SK-N-SH (cell line): Measurements from ENCODE around the gene FLT4. TPM values are rescaled to one million over a fixed set of nuclear protein-coding genes. Genes with fewer than 3 reads are reported as not detected.

ENCODE experiments used
- CTCF ChIA-PET: fragments of 300-600, 350-600 bp; formaldehyde crosslinking; extraction: SDS; loops from one replicate; lab custom pipeline; 2021; lab: Yijun Ruan, JAX
- POLR2A ChIA-PET: fragments of 350-600 bp; sonication (Branson Sonifier 250); formaldehyde crosslinking; extraction: SDS; loops from one replicate; lab custom pipeline; 2020; ENCODE audit warnings: antibody characterized with exemption, inconsistent platforms; lab: Yijun Ruan, JAX
- DNase-seq: peaks from one replicate; pipeline ENCODE4 v3.0.0; 2012
- H2AFZ ChIP-seq: fragments of 200-600 bp; sonication (generic); 2 replicates; pipeline ENCODE4 v1.8.1; 2016; ENCODE audit warnings: antibody characterized with exemption, mild to moderate bottlenecking, low read depth
- H3F3A ChIP-seq: fragments of 200-600 bp; sonication (generic); replicated peaks from 2 replicates; pipeline ENCODE3; 2016; ENCODE audit warnings: antibody characterized with exemption, mild to moderate bottlenecking; ENCODE audit not compliant: insufficient read depth
- H3K27ac ChIP-seq, 2 experiments: fragments of 200-500 bp in 1 of 2; fragments of 200-600 bp in 1 of 2; sonication (Bioruptor generic) in 1 of 2; sonication (generic), shearing (Covaris generic) in 1 of 2; 2 replicates each; pipeline versions ENCODE4 v1.5.1 to v1.6.1; 2014 to 2016; ENCODE audit warnings: low read depth in 2 of 2, inconsistent platforms in 1 of 2, low read length in 1 of 2, mild to moderate bottlenecking in 1 of 2, mixed read lengths in 1 of 2
- H3K27me3 ChIP-seq: fragments of 200-600 bp; sonication (generic), shearing (Covaris generic); 2 replicates; pipeline ENCODE4 v1.6.1; 2016; ENCODE audit warnings: mixed run types; ENCODE audit not compliant: insufficient read depth
- H3K36me3 ChIP-seq, 2 experiments: fragments of 200-500 bp in 1 of 2; fragments of 200-600 bp in 1 of 2; sonication (Bioruptor generic) in 1 of 2; sonication (generic) in 1 of 2; replicated peaks in 1 of 2; 2 replicates each; pipeline versions ENCODE3 to v1.5.1; 2014 to 2016; ENCODE audit warnings: low read length in 1 of 2, mild to moderate bottlenecking in 1 of 2; ENCODE audit not compliant: insufficient read depth in 2 of 2, control insufficient read depth in 1 of 2
- H3K4me1 ChIP-seq, 2 experiments: fragments of 200-500 bp in 1 of 2; fragments of 200-600 bp in 1 of 2; sonication (Bioruptor generic) in 1 of 2; sonication (generic), shearing (Covaris generic) in 1 of 2; 2 replicates each; pipeline versions ENCODE4 v1.5.1 to v1.6.1; 2014 to 2016; ENCODE audit warnings: low read depth in 1 of 2, low read length in 1 of 2, mixed run types in 1 of 2; ENCODE audit not compliant: insufficient read depth in 2 of 2, control insufficient read depth in 1 of 2
- H3K4me2 ChIP-seq: fragments of 200-600 bp; sonication (generic), shearing (Covaris generic); 2 replicates; pipeline ENCODE4 v1.6.1; 2017; ENCODE audit warnings: mixed run types
- H3K4me3 ChIP-seq, 2 experiments: fragments of 200-500 bp in 1 of 2; fragments of 200-600 bp in 1 of 2; sonication (Bioruptor generic) in 1 of 2; sonication (generic), shearing (Covaris generic) in 1 of 2; 2 replicates each; pipeline versions ENCODE4 v1.5.1 to v1.8.1; 2014 to 2016; ENCODE audit warnings: low read depth in 2 of 2, inconsistent platforms in 1 of 2, low read length in 1 of 2, mild to moderate bottlenecking in 1 of 2, mixed read lengths in 1 of 2, moderate library complexity in 1 of 2
- H3K79me2 ChIP-seq: fragments of 200-600 bp; sonication (generic); 2 replicates; pipeline ENCODE4 v1.8.1; 2017; ENCODE audit warnings: mild to moderate bottlenecking; ENCODE audit not compliant: insufficient read depth
- H3K9ac ChIP-seq: fragments of 200-600 bp; sonication (generic); 2 replicates; pipeline ENCODE4 v1.6.1; 2017; ENCODE audit warnings: mixed run types
- H3K9me2 ChIP-seq: fragments of 200-600 bp; sonication (generic); 2 replicates; pipeline ENCODE4 v1.6.1; 2017; ENCODE audit warnings: mixed run types
- H3K9me3 ChIP-seq: fragments of 200-600 bp; sonication (generic); 2 replicates; pipeline ENCODE4 v1.6.1; 2017; ENCODE audit warnings: mixed run types, mild to moderate bottlenecking, moderate library complexity
- H4K20me1 ChIP-seq: fragments of 200-600 bp; sonication (generic); 2 replicates; pipeline ENCODE4 v1.6.1; 2017; ENCODE audit warnings: mild to moderate bottlenecking, mixed run types; ENCODE audit not compliant: insufficient read depth
- CHD2 ChIP-seq: fragments of 150-350 bp; IDR thresholded peaks from 2 replicates; pipeline ENCODE4 v1.6.1; 2018; ENCODE audit warnings: low read length; ENCODE audit not compliant: partially characterized antibody
- CTCF ChIP-seq: fragments of 200-600 bp; sonication (generic); IDR thresholded peaks from 2 replicates; pipeline ENCODE4 v1.6.1; 2017; ENCODE audit warnings: antibody characterized with exemption, mild to moderate bottlenecking, moderate library complexity
- FOSL2 ChIP-seq: IDR thresholded peaks from 2 replicates; pipeline ENCODE4 v1.4.0; 2012; ENCODE audit warnings: low read depth, mild to moderate bottlenecking, moderate library complexity, borderline replicate concordance
- FOXJ3 ChIP-seq: sonication (generic); formaldehyde crosslinking; IDR thresholded peaks from 2 replicates; pipeline ENCODE4 v1.5.1; 2020; ENCODE audit warnings: mild to moderate bottlenecking, missing genetic modification reagents
- IRF3 ChIP-seq: fragments of 150-350 bp; IDR thresholded peaks from 2 replicates; pipeline ENCODE4 v1.6.1; 2016; ENCODE audit warnings: mild to moderate bottlenecking, low read depth, low read length
- PBX3 ChIP-seq: IDR thresholded peaks from 2 replicates; pipeline ENCODE4; 2012
- RCOR1 ChIP-seq: fragments of 150-350 bp; IDR thresholded peaks from 2 replicates; pipeline ENCODE4 v1.6.1; 2017; ENCODE audit warnings: antibody characterized with exemption, low read length
- USF1 ChIP-seq: IDR thresholded peaks from 2 replicates; pipeline ENCODE4 v1.4.0; 2012; ENCODE audit warnings: low read depth, borderline replicate concordance
- WGBS: methylation state at CpG from one replicate; pipeline ENCODE4 v1.1.6; 2017; ENCODE audit warnings: low lambda C conversion rate; 5-methylcytosine and 5-hydroxymethylcytosine counted together
- polyA plus RNA-seq, 3 experiments: library from polyadenylated mRNA; depleted of rRNA; stranded (reverse); fragments of >200 nt; gene quantifications; 2 replicates each; pipeline ENCODE4 v1.2.3, GENCODE V29; 2012

The FLT4 gene
- polyA plus RNA-seq, 1 of the 3 experiments (the other 2 are of a cell fraction), result 0.05 TPM

GRCh38 chr5:180613188-180613813, 36.1 kb downstream of the FLT4 start:
- H3K27ac ChIP-seq, result no peak overlapping the region
- POLR2A ChIA-PET, result no interaction called here

GRCh38 chr5:180612683-180613082, 36.7 kb downstream of the FLT4 start:
- CTCF ChIA-PET, result interaction anchor here (1.8 kb wide), 1 partner anchor 13 kb away, joined by 4 read pairs; no protein-coding TSS in a partner anchor
- no peak for TF ChIP-seq IRF3
- no peak for TF ChIP-seq CHD2
- no peak for TF ChIP-seq FOSL2
- no peaks in the 10 kb centered on the region for H3K36me3 ChIP-seq
- POLR2A ChIA-PET, result no interaction called here
- H3K4me3 ChIP-seq, result no peak overlapping the region
- H3K9ac ChIP-seq, result no peak overlapping the region
- H3K9me2 ChIP-seq, result no peaks in the 10 kb centered on the region
- H3K27me3 ChIP-seq, result no peaks in the 10 kb centered on the region; the same call in 1 of the 2 replicates
- H3F3A ChIP-seq, result no peaks in the 10 kb centered on the region
- H3K27ac ChIP-seq, result no peak overlapping the region
- no peaks in the 10 kb centered on the region for H4K20me1 ChIP-seq
- no peak overlapping the region for H3K4me2 ChIP-seq
- no peaks in the 10 kb centered on the region for H3K9me3 ChIP-seq
- no peak overlapping the region for H2AFZ ChIP-seq
- no peak for DNase-seq
- 56% methylated on average over 11 of the region's 15 CpGs for WGBS
- H3K4me1 ChIP-seq, result no peaks in the 10 kb centered on the region
- H3K79me2 ChIP-seq, result no peaks in the 10 kb centered on the region

More at GRCh38 chr5:180613188-180613813, 36.1 kb downstream of the FLT4 start:
- Histone ChIP-seq H4K20me1 (no peaks in the 10 kb centered on the region), H3K9me2 (no peaks in the 10 kb centered on the region), H3K36me3 (no peaks in the 10 kb centered on the region), H3K79me2 (no peaks in the 10 kb centered on the region), H3K9ac (no peak overlapping the region), H2AFZ (no peak overlapping the region), H3K9me3 (no peaks in the 10 kb centered on the region), H3K4me3 (no peak overlapping the region), H3K4me1 (no peaks in the 10 kb centered on the region), H3K4me2 (no peak overlapping the region), H3F3A (no peaks in the 10 kb centered on the region), H3K27me3 (no peaks in the 10 kb centered on the region; the same call in 1 of the 2 replicates)
- CTCF ChIA-PET, result interaction anchor here (1.8 kb wide), 1 partner anchor 14 kb away, joined by 4 read pairs; no protein-coding TSS in a partner anchor
- 41% methylated on average over 13 of the region's 19 CpGs for WGBS
- TF ChIP-seq FOXJ3 (CRISPR knock-in tag), result no peak
- no peak for TF ChIP-seq RCOR1
- TF ChIP-seq USF1, result no peak
- TF ChIP-seq PBX3, result no peak
- no peak for TF ChIP-seq CTCF
- DNase-seq, result no peak
